Measurements from ENCODE around the gene TMEM266.
A peak's percentile ranks its signal among the peaks of the same experiment; 100 is the strongest.

The TMEM266 gene

DNA sequence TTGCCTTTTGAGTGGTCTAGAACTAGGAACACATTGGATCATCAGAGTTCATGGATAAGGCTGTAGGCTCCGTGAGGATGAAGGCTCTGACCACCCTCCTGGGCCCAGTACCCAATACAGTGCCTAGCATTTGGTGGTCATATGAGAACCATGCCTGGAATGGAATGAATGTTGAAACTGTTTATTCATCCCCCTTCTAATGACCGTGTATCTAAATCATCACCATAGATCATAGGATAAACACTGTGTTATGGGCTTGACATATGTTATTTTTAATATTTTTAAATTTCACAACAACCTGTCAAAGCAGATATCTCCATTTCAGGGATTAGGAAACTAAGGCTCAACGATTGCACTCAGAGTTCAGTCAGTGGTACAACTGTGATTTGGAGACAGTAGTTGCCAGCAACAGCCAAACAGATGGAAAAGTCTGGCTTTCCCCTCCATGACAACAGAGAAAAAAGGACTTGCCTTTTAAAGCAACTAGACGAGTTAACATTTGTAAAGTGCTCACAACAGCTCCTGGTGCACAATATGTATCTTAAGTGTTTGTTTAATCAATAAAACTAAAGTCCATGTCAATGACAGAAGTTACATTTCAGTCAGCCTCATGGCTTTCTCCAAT, 89.6 kb downstream of the TMEM266 start:
- Histone ChIP-seq H3K79me2 (ENCODE audit: insufficient read depth, low read depth) (no peaks in the 10 kb centered on the region), H3K4me1 (ENCODE audit: low read depth, poor library complexity, severe bottlenecking) (peaks cover 16% of the 10 kb centered on the region), H3K27me3 (ENCODE audit: insufficient read depth, low read depth) (no peaks in the 10 kb centered on the region), H3K4me3 (IDR thresholded peaks at IDR 0.05; ENCODE audit: insufficient read depth, low read depth, low read length) (no peak overlapping the region), H3K27ac (no peak overlapping the region), H4K20me1 (ENCODE audit: insufficient read depth) (no peaks in the 10 kb centered on the region), H3K4me2 (no peak overlapping the region), H3K36me3 (ENCODE audit: insufficient read depth) (no peaks in the 10 kb centered on the region), H3K9ac (no peak overlapping the region), H2AFZ (ENCODE audit: low read depth) (no peak overlapping the region)
- TF ChIP-seq, protein P1, sequence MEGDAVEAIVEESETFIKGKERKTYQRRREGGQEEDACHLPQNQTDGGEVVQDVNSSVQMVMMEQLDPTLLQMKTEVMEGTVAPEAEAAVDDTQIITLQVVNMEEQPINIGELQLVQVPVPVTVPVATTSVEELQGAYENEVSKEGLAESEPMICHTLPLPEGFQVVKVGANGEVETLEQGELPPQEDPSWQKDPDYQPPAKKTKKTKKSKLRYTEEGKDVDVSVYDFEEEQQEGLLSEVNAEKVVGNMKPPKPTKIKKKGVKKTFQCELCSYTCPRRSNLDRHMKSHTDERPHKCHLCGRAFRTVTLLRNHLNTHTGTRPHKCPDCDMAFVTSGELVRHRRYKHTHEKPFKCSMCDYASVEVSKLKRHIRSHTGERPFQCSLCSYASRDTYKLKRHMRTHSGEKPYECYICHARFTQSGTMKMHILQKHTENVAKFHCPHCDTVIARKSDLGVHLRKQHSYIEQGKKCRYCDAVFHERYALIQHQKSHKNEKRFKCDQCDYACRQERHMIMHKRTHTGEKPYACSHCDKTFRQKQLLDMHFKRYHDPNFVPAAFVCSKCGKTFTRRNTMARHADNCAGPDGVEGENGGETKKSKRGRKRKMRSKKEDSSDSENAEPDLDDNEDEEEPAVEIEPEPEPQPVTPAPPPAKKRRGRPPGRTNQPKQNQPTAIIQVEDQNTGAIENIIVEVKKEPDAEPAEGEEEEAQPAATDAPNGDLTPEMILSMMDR (conservative IDR thresholded peaks at IDR 0.05; ENCODE audit: low read depth, low read length), result no peak

DNA sequence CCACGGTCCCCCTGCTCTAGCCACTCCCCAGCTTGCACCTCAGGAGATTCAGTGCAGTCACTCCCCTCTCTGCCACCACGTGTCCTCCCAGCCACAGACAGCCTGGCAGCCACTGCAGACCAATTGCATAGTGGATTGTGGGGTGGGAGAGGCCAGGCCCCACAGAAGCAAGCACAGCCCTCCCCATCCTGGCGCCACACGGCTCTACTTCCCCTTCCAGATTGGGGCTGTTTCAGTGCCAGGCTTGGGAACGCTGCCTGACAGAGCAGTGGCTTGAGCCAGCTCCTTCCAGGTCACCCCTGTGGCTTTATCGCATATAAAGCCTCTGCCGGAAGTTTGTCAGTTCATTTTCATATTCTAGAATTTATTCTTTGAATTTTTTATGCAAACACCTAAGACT, 90.7 kb downstream of the TMEM266 start:
- Histone ChIP-seq H2AFZ (ENCODE audit: low read depth) (peak overlapping the region; percentile 44; the same call in 1 of the 2 replicates), H3K9ac (no peak overlapping the region), H3K4me3 (IDR thresholded peaks at IDR 0.05; ENCODE audit: insufficient read depth, low read depth, low read length) (no peak overlapping the region), H4K20me1 (ENCODE audit: insufficient read depth) (no peaks in the 10 kb centered on the region), H3K27ac (no peak overlapping the region), H3K4me2 (no peak overlapping the region; the same call in 1 of the 2 replicates), H3K27me3 (ENCODE audit: insufficient read depth, low read depth) (no peaks in the 10 kb centered on the region), H3K4me1 (ENCODE audit: low read depth, poor library complexity, severe bottlenecking) (peaks cover 16% of the 10 kb centered on the region), H3K36me3 (ENCODE audit: insufficient read depth) (no peaks in the 10 kb centered on the region), H3K79me2 (ENCODE audit: insufficient read depth, low read depth) (no peaks in the 10 kb centered on the region)
- TF ChIP-seq, protein P1 (conservative IDR thresholded peaks at IDR 0.05; ENCODE audit: low read depth, low read length), result no peak

DNA sequence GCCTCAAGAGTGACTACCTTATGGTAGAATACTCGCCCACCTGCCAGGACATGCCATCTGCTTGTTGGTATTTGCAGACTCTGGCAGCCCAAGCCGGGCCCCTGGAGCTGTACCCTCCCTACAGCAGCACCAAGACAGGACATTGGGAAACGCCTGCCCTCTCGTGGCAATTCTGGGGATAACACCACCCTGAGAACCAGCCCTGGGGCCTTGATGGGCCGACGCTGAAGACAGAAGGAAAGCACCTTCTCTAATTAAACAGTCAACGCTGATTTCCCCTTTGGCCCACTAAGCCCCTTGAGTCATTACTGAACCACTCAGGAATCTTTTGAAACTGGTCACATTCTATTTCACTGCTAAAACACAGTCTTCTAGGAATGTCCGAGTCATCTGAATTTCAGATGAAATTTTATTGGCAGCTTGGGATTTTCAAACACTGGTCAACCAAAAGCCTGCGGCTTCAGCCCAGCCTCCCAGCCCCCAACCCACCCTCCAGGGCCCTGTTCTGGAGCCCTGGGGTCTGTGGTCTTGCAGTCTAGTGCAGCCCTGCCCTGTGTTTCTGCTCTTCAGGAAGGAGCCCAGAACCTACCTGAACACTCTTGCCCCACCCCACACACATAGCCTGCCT, 91.3 kb downstream of the TMEM266 start:
- Histone ChIP-seq H3K27ac (no peak overlapping the region), H3K27me3 (ENCODE audit: insufficient read depth, low read depth) (no peaks in the 10 kb centered on the region), H3K9ac (no peak overlapping the region), H4K20me1 (ENCODE audit: insufficient read depth) (no peaks in the 10 kb centered on the region), H3K79me2 (ENCODE audit: insufficient read depth, low read depth) (no peaks in the 10 kb centered on the region), H3K36me3 (ENCODE audit: insufficient read depth) (no peaks in the 10 kb centered on the region), H3K4me2 (no peak overlapping the region), H2AFZ (ENCODE audit: low read depth) (peak overlapping the region; percentile 44; the same call in 1 of the 2 replicates), H3K4me3 (IDR thresholded peaks at IDR 0.05; ENCODE audit: insufficient read depth, low read depth, low read length) (no peak overlapping the region), H3K4me1 (ENCODE audit: low read depth, poor library complexity, severe bottlenecking) (peaks cover 16% of the 10 kb centered on the region)
- TF ChIP-seq, protein P1 (conservative IDR thresholded peaks at IDR 0.05; ENCODE audit: low read depth, low read length), result peak; percentile 90

DNA sequence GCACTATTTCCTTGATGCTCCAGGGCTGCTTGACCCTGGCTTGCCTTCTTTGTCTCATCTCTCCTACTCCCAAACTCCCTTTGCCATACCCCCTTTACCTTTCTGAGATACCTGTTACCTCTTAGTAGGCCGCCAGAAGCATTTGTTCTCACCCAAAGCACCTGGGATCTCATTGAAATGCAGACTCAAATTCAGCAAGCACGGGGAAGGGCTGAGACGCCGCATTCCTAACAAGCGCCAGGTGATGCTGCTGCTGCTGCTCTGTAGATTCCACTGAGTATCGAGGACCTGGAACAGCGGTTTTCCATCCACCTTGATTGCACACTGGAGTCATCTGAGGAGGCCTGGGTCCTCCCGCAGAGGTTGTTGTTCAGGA, 91.8 kb downstream of the TMEM266 start:
- peak overlapping the region; percentile 44; the same call in 1 of the 2 replicates for H2AFZ ChIP-seq (ENCODE audit: low read depth)
- H3K9ac ChIP-seq, result no peak overlapping the region
- no peaks in the 10 kb centered on the region for H3K79me2 ChIP-seq (ENCODE audit: insufficient read depth, low read depth)
- no peaks in the 10 kb centered on the region for H3K27me3 ChIP-seq (ENCODE audit: insufficient read depth, low read depth)
- TF ChIP-seq, protein P1 (conservative IDR thresholded peaks at IDR 0.05; ENCODE audit: low read depth, low read length), result no peak
- H3K4me3 ChIP-seq (IDR thresholded peaks at IDR 0.05; ENCODE audit: insufficient read depth, low read depth, low read length), result no peak overlapping the region
- H3K4me1 ChIP-seq (ENCODE audit: low read depth, poor library complexity, severe bottlenecking), result peaks cover 16% of the 10 kb centered on the region
- H3K27ac ChIP-seq, result no peak overlapping the region
- H3K4me2 ChIP-seq, result no peak overlapping the region
- no peaks in the 10 kb centered on the region for H3K36me3 ChIP-seq (ENCODE audit: insufficient read depth)
- H4K20me1 ChIP-seq (ENCODE audit: insufficient read depth), result no peaks in the 10 kb centered on the region

Data from KMS-11 (cell line).